Measurements from ENCODE around the gene ALDH9A1. TPM values are rescaled to one million over a fixed set of nuclear protein-coding genes. Genes with fewer than 3 reads are reported as not detected.

The ALDH9A1 gene
- total and polyA plus RNA-seq, 2 of the 4 experiments (the other 2 are of a cell fraction) = 43.5 to 43.7 TPM

DNA sequence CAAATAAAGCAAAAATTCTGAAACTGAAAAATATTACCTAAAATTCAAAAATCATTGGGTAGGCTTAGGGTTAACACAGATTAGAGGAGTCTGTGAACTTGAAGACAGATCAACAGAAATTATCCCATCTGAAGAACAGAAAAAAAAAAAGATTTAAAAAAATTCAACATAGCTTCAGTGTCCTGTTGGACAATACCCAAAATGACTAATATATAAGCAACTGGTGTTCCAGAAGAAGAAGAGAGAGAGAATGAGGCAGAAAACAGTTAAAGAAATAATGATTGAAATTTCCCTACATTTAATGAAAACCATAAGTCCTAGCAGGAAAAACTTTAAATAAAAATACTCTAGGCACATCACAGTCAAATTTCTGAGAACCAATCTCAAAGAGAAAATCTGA lies 38.8 kb upstream of the ALDH9A1 start:
- peak; percentile 45 for DNase-seq
- in situ Hi-C loops (cut with MboI; ENCODE audit: low sequenced_read_pairs) = no loop called here

More for the DNA sequence above, 38.8 kb upstream of the ALDH9A1 start:
- intact Hi-C loops (cut with micrococcal nuclease) (no loop called here), dilution Hi-C loops (cut with HindIII; ENCODE audit: low sequenced_read_pairs, unreplicated experiment) (no loop called here)
- Histone ChIP-seq H3K4me2 (ENCODE audit: low read depth, low read length) (no peak overlapping the region), H3K79me1 (ENCODE audit: low read depth in 1 of 2, low read length in 2 of 2) (peaks cover 10 to 13% of the 10 kb centered on the region in 2 experiments; a peak in 3 of 4 replicates), H3K9me1 (ENCODE audit: insufficient read depth, low read length) (no peaks in the 10 kb centered on the region), H3K9me3 (ENCODE audit: control insufficient read depth, insufficient read depth, low read length) (no peaks in the 10 kb centered on the region; the same call in 1 of the 2 replicates), H2BK120ac (ENCODE audit: low read depth, low read length) (no peak overlapping the region), H3K4me3 (ENCODE audit: insufficient read depth, low read depth, low read length) (no peak overlapping the region), H3K4ac (ENCODE audit: low read depth, low read length) (no peak overlapping the region), H3K14ac (replicated peaks; ENCODE audit: low read depth, low read length) (no peak overlapping the region), H2AFZ (replicated peaks; ENCODE audit: low read length, poor library complexity) (no peak overlapping the region), H4K91ac (ENCODE audit: insufficient read depth, low read depth, low read length) (no peak overlapping the region), H3K9ac (ENCODE audit: low read depth, low read length) (no peak overlapping the region), H3K23ac (ENCODE audit: low read depth, low read length) (no peak overlapping the region), H3K56ac (ENCODE audit: extremely low read depth, insufficient read depth, low read length) (no peak overlapping the region), H2AK5ac (ENCODE audit: low read depth, low read length) (no peak overlapping the region), H3K36me3 (ENCODE audit: control insufficient read depth, insufficient read depth, low read length) (peaks cover 18% of the 10 kb centered on the region), H4K5ac (ENCODE audit: low read depth, low read length) (no peak overlapping the region), H3K27me3 (ENCODE audit: control insufficient read depth, insufficient read depth, low read length) (no peaks in the 10 kb centered on the region), H2AK9ac (replicated peaks; ENCODE audit: low read depth, low read length, poor library complexity) (no peak overlapping the region), H3K18ac (ENCODE audit: low read depth, low read length) (no peak overlapping the region), H3K4me1 (ENCODE audit: control insufficient read depth, insufficient read depth, low read length) (no peaks in the 10 kb centered on the region), H4K20me1 (ENCODE audit: insufficient read depth, low read length) (no peaks in the 10 kb centered on the region), H2BK15ac (ENCODE audit: low read depth, low read length) (no peak overlapping the region), H4K8ac (ENCODE audit: low read depth in 2 of 2, low read length in 2 of 2) (no peak overlapping the region), H3K27ac (ENCODE audit: insufficient read depth, low read length) (no peak overlapping the region), H2BK5ac (ENCODE audit: low read depth, low read length, poor library complexity, severe bottlenecking) (no peak overlapping the region), H2BK20ac (ENCODE audit: low read depth, low read length) (no peak overlapping the region)
- no peak for TF ChIP-seq RAD21 (IDR thresholded peaks at IDR 0.05; ENCODE audit: low read length)
- TF ChIP-seq FOS (IDR thresholded peaks at IDR 0.05; ENCODE audit: low read depth, low read length) = no peak
- no peak for TF ChIP-seq POLR2A (IDR thresholded peaks at IDR 0.05; ENCODE audit: low read depth, low read length)
- TF ChIP-seq SMC3 (IDR thresholded peaks at IDR 0.05; ENCODE audit: low read depth, low read length) = no peak
- no peak for TF ChIP-seq MXI1 (IDR thresholded peaks at IDR 0.05; ENCODE audit: borderline replicate concordance, low read depth, low read length)
- TF ChIP-seq MAFK (IDR thresholded peaks at IDR 0.05; ENCODE audit: low read depth, low read length) = no peak
- no peak for TF ChIP-seq NFE2L2 (IDR thresholded peaks at IDR 0.05; ENCODE audit: low read depth, low read length)
- TF ChIP-seq RCOR1 (IDR thresholded peaks at IDR 0.05; ENCODE audit: insufficient replicate concordance, low read length) = no peak
- TF ChIP-seq, protein P1, sequence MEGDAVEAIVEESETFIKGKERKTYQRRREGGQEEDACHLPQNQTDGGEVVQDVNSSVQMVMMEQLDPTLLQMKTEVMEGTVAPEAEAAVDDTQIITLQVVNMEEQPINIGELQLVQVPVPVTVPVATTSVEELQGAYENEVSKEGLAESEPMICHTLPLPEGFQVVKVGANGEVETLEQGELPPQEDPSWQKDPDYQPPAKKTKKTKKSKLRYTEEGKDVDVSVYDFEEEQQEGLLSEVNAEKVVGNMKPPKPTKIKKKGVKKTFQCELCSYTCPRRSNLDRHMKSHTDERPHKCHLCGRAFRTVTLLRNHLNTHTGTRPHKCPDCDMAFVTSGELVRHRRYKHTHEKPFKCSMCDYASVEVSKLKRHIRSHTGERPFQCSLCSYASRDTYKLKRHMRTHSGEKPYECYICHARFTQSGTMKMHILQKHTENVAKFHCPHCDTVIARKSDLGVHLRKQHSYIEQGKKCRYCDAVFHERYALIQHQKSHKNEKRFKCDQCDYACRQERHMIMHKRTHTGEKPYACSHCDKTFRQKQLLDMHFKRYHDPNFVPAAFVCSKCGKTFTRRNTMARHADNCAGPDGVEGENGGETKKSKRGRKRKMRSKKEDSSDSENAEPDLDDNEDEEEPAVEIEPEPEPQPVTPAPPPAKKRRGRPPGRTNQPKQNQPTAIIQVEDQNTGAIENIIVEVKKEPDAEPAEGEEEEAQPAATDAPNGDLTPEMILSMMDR (conservative IDR thresholded peaks at IDR 0.05; ENCODE audit: low read depth, low read length) = no peak
- no peak for TF ChIP-seq BHLHE40 (IDR thresholded peaks at IDR 0.05; ENCODE audit: low read depth, low read length)
- TF ChIP-seq, protein P2, sequence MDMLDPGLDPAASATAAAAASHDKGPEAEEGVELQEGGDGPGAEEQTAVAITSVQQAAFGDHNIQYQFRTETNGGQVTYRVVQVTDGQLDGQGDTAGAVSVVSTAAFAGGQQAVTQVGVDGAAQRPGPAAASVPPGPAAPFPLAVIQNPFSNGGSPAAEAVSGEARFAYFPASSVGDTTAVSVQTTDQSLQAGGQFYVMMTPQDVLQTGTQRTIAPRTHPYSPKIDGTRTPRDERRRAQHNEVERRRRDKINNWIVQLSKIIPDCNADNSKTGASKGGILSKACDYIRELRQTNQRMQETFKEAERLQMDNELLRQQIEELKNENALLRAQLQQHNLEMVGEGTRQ (IDR thresholded peaks at IDR 0.05; ENCODE audit: low read depth, low read length) = no peak
- ChIA-PET CTCF (interaction anchor here (1.2 kb wide), 1 partner anchor 26 kb away, joined by 4 read pairs; no protein-coding TSS in a partner anchor), POLR2A (ENCODE audit: unreplicated experiment) (no interaction called here)
- ATAC-seq (ENCODE audit: low read depth) = no peak
- BruUV-seq (replicated peaks) = no TSS peak
